ENCODE measurements around the gene FOXK1.
A peak's percentile ranks its signal among the peaks of the same experiment; 100 is the strongest.

FOXK1 gene

GRCh38 chr7:4693749-4694148, 11.7 kb downstream of the FOXK1 start:
- H3K9me3 ChIP-seq (ENCODE audit: control insufficient read depth, insufficient read depth, low read depth, low read length) = no peaks in the 10 kb centered on the region
- TF ChIP-seq PRDM6 (tag by site-specific recombination; IDR thresholded peaks at IDR 0.05) (no peak), ZNF121 (tag by site-specific recombination; IDR thresholded peaks at IDR 0.05) (0 out of 2 replicates have a peak, but pooled peaks have one; percentile 12), ZNF549 (tag by site-specific recombination; IDR thresholded peaks at IDR 0.05) (no peak)
- POLR2A ChIA-PET = no interaction called here
- H3K36me3 ChIP-seq (ENCODE audit: control insufficient read depth in 2 of 2, insufficient read depth in 1 of 2, low read length in 2 of 2) = no peaks in the 10 kb centered on the region; a peak in 1 of 3 replicates
- H3K27ac ChIP-seq (ENCODE audit: extremely low read depth, low read depth, low read length) = no peak overlapping the region
- CTCF ChIA-PET = no interaction called here
- H3K4me3 ChIP-seq (ENCODE audit: low read depth, low read length) = no peak overlapping the region
- peaks cover 3% of the 10 kb centered on the region for H3K4me1 ChIP-seq (ENCODE audit: control insufficient read depth, insufficient read depth, low read length)

GRCh38 chr7:4694305-4694704, 12.2 kb downstream of the FOXK1 start:
- H3K9me3 ChIP-seq (ENCODE audit: control insufficient read depth, insufficient read depth, low read depth, low read length) = no peaks in the 10 kb centered on the region
- no peak overlapping the region for H3K4me3 ChIP-seq (ENCODE audit: low read depth, low read length)
- H3K27ac ChIP-seq (ENCODE audit: extremely low read depth, low read depth, low read length) = no peak overlapping the region
- H3K36me3 ChIP-seq (ENCODE audit: control insufficient read depth in 2 of 2, insufficient read depth in 1 of 2, low read length in 2 of 2) = no peaks in the 10 kb centered on the region; a peak in 1 of 3 replicates
- ChIA-PET POLR2A (no interaction called here), CTCF (no interaction called here)
- TF ChIP-seq KLF16 (tag by site-specific recombination; IDR thresholded peaks at IDR 0.05) (no peak), ZNF488 (tag by site-specific recombination; IDR thresholded peaks at IDR 0.05) (no peak)
- H3K4me1 ChIP-seq (ENCODE audit: control insufficient read depth, insufficient read depth, low read length) = peaks cover 3% of the 10 kb centered on the region

GRCh38 chr7:4698707-4699275, 16.7 kb downstream of the FOXK1 start:
- POLR2A ChIA-PET = no interaction called here
- no peak overlapping the region for H3K4me3 ChIP-seq (ENCODE audit: low read depth, low read length)
- no peak overlapping the region for H3K27ac ChIP-seq (ENCODE audit: extremely low read depth, low read depth, low read length)
- peaks cover 3% of the 10 kb centered on the region; the same call in 1 of the 2 replicates for H3K4me1 ChIP-seq (ENCODE audit: control insufficient read depth, insufficient read depth, low read length)
- no peak for TF ChIP-seq ZNF398 (tag by site-specific recombination; IDR thresholded peaks at IDR 0.05)
- no peak for TF ChIP-seq ZNF837 (tag by site-specific recombination; IDR thresholded peaks at IDR 0.05)
- no peak for TF ChIP-seq ZFP3 (tag by site-specific recombination; IDR thresholded peaks at IDR 0.05; ENCODE audit: low read depth)
- TF ChIP-seq SETDB1 (IDR thresholded peaks at IDR 0.05; ENCODE audit: insufficient read length, low read length) = no peak
- no peak for TF ChIP-seq ZFP41 (tag by site-specific recombination; IDR thresholded peaks at IDR 0.05; ENCODE audit: borderline replicate concordance)
- TF ChIP-seq ZNF707 (tag by site-specific recombination; IDR thresholded peaks at IDR 0.05) = no peak
- peak; percentile 62; the same call in 1 of the 2 replicates for TF ChIP-seq ZNF121 (tag by site-specific recombination; IDR thresholded peaks at IDR 0.05)
- no peak for TF ChIP-seq ZNF555 (tag by site-specific recombination; conservative IDR thresholded peaks at IDR 0.05)
- CTCF ChIA-PET = interaction anchor here (0.7 kb wide), 1 partner anchor 54 kb away, joined by 5 read pairs; no protein-coding TSS in a partner anchor
- no peaks in the 10 kb centered on the region for H3K9me3 ChIP-seq (ENCODE audit: control insufficient read depth, insufficient read depth, low read depth, low read length)
- H3K36me3 ChIP-seq (ENCODE audit: control insufficient read depth in 2 of 2, insufficient read depth in 1 of 2, low read length in 2 of 2) = no peaks in the 10 kb centered on the region; a peak in 1 of 3 replicates

GRCh38 chr7:4699841-4700240, 17.7 kb downstream of the FOXK1 start:
- POLR2A ChIA-PET = interaction anchor here (0.5 to 0.6 kb wide), 4 partner anchors 15 to 625 kb away, joined by 3 to 4 read pairs (median 3); partner anchors contain the start of gene AP5Z1
- no peaks in the 10 kb centered on the region for H3K9me3 ChIP-seq (ENCODE audit: control insufficient read depth, insufficient read depth, low read depth, low read length)
- H3K4me1 ChIP-seq (ENCODE audit: control insufficient read depth, insufficient read depth, low read length) = no peaks in the 10 kb centered on the region
- no peak overlapping the region for H3K4me3 ChIP-seq (ENCODE audit: low read depth, low read length)
- H3K27ac ChIP-seq (ENCODE audit: extremely low read depth, low read depth, low read length) = no peak overlapping the region
- H3K36me3 ChIP-seq (ENCODE audit: control insufficient read depth in 2 of 2, insufficient read depth in 1 of 2, low read length in 2 of 2) = no peaks in the 10 kb centered on the region; a peak in 1 of 3 replicates
- CTCF ChIA-PET = interaction anchor here (0.8 kb wide), 1 partner anchor 53 kb away, joined by 3 read pairs; no protein-coding TSS in a partner anchor
- TF ChIP-seq ZBTB11 (tag by site-specific recombination; conservative IDR thresholded peaks at IDR 0.05; ENCODE audit: low read depth) = no peak
- no peak for TF ChIP-seq ZNF148 (tag by site-specific recombination; IDR thresholded peaks at IDR 0.05; ENCODE audit: borderline replicate concordance)
- TF ChIP-seq ZNF112 (tag by site-specific recombination; IDR thresholded peaks at IDR 0.05) = no peak
- TF ChIP-seq ZNF239 (tag by site-specific recombination; IDR thresholded peaks at IDR 0.05) = no peak
- TF ChIP-seq ZNF558 (tag by site-specific recombination; IDR thresholded peaks at IDR 0.05) = no peak
